OCI-LY1 (cell line): ENCODE data around the gene NSUN5.

Source experiments
- H2AFZ ChIP-seq: fragments of 200-600 bp; sonication (generic), shearing (Covaris generic); 2 replicates; pipeline ENCODE4 v1.6.0; 2014; ENCODE audit warnings: antibody characterized with exemption, mild to moderate bottlenecking, low read length
- H3F3A ChIP-seq: fragments of 200-600 bp; sonication (generic), shearing (Covaris generic); 2 replicates; pipeline ENCODE4 v1.6.0; 2014; ENCODE audit warnings: mild to moderate bottlenecking, antibody characterized with exemption, low read length, moderate library complexity; ENCODE audit not compliant: insufficient read depth
- H3K27ac ChIP-seq: fragments of 200-600 bp; sonication (generic); 2 replicates; pipeline ENCODE4 v1.5.1; 2014; ENCODE audit warnings: low read length, mixed run types, mild to moderate bottlenecking, low read depth; ENCODE audit not compliant: poor library complexity, severe bottlenecking
- H3K27me3 ChIP-seq: fragments of 200-600 bp; sonication (generic); 2 replicates; pipeline ENCODE4 v1.6.0; 2014; ENCODE audit warnings: antibody characterized with exemption, mild to moderate bottlenecking, low read length, moderate library complexity; ENCODE audit not compliant: insufficient read depth
- H3K36me3 ChIP-seq: fragments of 200-600 bp; sonication (generic); 2 replicates; pipeline ENCODE4 v1.6.1; 2014; ENCODE audit warnings: mild to moderate bottlenecking, antibody characterized with exemption, low read length, moderate library complexity, mixed read lengths; ENCODE audit not compliant: insufficient read depth
- H3K4me1 ChIP-seq: fragments of 200-600 bp; sonication (generic); 2 replicates; pipeline ENCODE4 v1.5.1; 2014; ENCODE audit warnings: mild to moderate bottlenecking, low read length, moderate library complexity; ENCODE audit not compliant: insufficient read depth, severe bottlenecking
- H3K4me2 ChIP-seq: fragments of 200-600 bp; sonication (generic), shearing (Covaris generic); 2 replicates; pipeline ENCODE4 v1.6.1; 2014; ENCODE audit warnings: low read length
- H3K4me3 ChIP-seq: fragments of 200-600 bp; sonication (generic); 2 replicates; pipeline ENCODE4 v1.5.1; 2014; ENCODE audit warnings: low read length, low read depth, mild to moderate bottlenecking, mixed read lengths; ENCODE audit not compliant: poor library complexity, severe bottlenecking
- H3K79me2 ChIP-seq: fragments of 200-600 bp; shearing (Covaris generic); 2 replicates; pipeline ENCODE4 v1.6.1; 2016; ENCODE audit warnings: mixed run types, low read length, mixed read lengths; ENCODE audit not compliant: insufficient read depth
- H3K9ac ChIP-seq: fragments of 200-600 bp; sonication (generic), shearing (Covaris generic); 2 replicates; pipeline ENCODE4 v1.6.1; 2014; ENCODE audit warnings: mild to moderate bottlenecking, low read length, mixed read lengths
- H3K9me2 ChIP-seq: fragments of 200-600 bp; sonication (generic), shearing (Covaris generic); 2 replicates; pipeline ENCODE4 v1.6.1; 2014; ENCODE audit warnings: low read depth, mild to moderate bottlenecking, low read length, mixed read lengths
- H3K9me3 ChIP-seq: fragments of 200-600 bp; shearing (Covaris generic); 2 replicates; pipeline ENCODE4 v1.6.1; 2014; ENCODE audit warnings: low read length, mixed read lengths
- H4K20me1 ChIP-seq: fragments of 200-600 bp; sonication (generic), shearing (Covaris generic); 2 replicates; pipeline ENCODE4 v1.6.0; 2016; ENCODE audit warnings: mild to moderate bottlenecking, low read length; ENCODE audit not compliant: insufficient read depth
- CTCF ChIP-seq: fragments of 200-600 bp; sonication (generic), shearing (Covaris generic); IDR thresholded peaks from 2 replicates; pipeline ENCODE4 v1.5.1; 2017; ENCODE audit warnings: mild to moderate bottlenecking, antibody characterized with exemption, low read length, moderate library complexity, mixed read lengths
- EZH2 ChIP-seq: fragments of 200-600 bp; sonication (generic), shearing (Covaris generic); IDR thresholded peaks from 2 replicates; pipeline ENCODE4 v1.8.0; 2017; ENCODE audit warnings: borderline replicate concordance, mixed run types, mild to moderate bottlenecking, antibody characterized with exemption, low read length, moderate library complexity, mixed read lengths

NSUN5 gene

GRCh38 chr7:73316521-73316920, 7.9 kb upstream of the NSUN5 start:
- no peak overlapping the region for H3K9ac ChIP-seq
- TF ChIP-seq EZH2 (no peak), CTCF (no peak)
- H3K4me3 ChIP-seq, result no peak overlapping the region
- no peak overlapping the region for H3K27ac ChIP-seq
- no peaks in the 10 kb centered on the region for H4K20me1 ChIP-seq
- H3K27me3 ChIP-seq, result no peaks in the 10 kb centered on the region; the same call in 1 of the 2 replicates
- H3F3A ChIP-seq, result no peaks in the 10 kb centered on the region
- no peaks in the 10 kb centered on the region for H3K36me3 ChIP-seq
- H3K9me3 ChIP-seq, result no peaks in the 10 kb centered on the region
- no peak overlapping the region for H2AFZ ChIP-seq
- H3K4me1 ChIP-seq, result no peaks in the 10 kb centered on the region
- H3K4me2 ChIP-seq, result no peak overlapping the region
- no peaks in the 10 kb centered on the region for H3K79me2 ChIP-seq
- no peaks in the 10 kb centered on the region for H3K9me2 ChIP-seq

GRCh38 chr7:73314271-73314670, 5.6 kb upstream of the NSUN5 start:
- H3K27ac ChIP-seq, result no peak overlapping the region
- no peak overlapping the region for H3K9ac ChIP-seq
- H3K36me3 ChIP-seq, result no peaks in the 10 kb centered on the region
- H3K9me2 ChIP-seq, result no peaks in the 10 kb centered on the region
- H3K27me3 ChIP-seq, result no peaks in the 10 kb centered on the region
- H3F3A ChIP-seq, result no peaks in the 10 kb centered on the region
- peaks cover 2% of the 10 kb centered on the region for H3K4me1 ChIP-seq
- H3K4me3 ChIP-seq, result no peak overlapping the region
- H3K9me3 ChIP-seq, result no peaks in the 10 kb centered on the region; the same call in 1 of the 2 replicates
- no peaks in the 10 kb centered on the region for H4K20me1 ChIP-seq
- H3K79me2 ChIP-seq, result no peaks in the 10 kb centered on the region
- no peak overlapping the region for H2AFZ ChIP-seq
- TF ChIP-seq EZH2 (no peak), CTCF (no peak)
- H3K4me2 ChIP-seq, result no peak overlapping the region

- Histone ChIP-seq H4K20me1 (no peaks in the 10 kb centered on the region), H3K9me3 (no peaks in the 10 kb centered on the region; the same call in 1 of the 2 replicates), H3K9ac (no peak overlapping the region), H3K4me3 (no peak overlapping the region), H3K9me2 (no peaks in the 10 kb centered on the region), H2AFZ (no peak overlapping the region), H3K4me2 (no peak overlapping the region), H3K27ac (no peak overlapping the region), H3K27me3 (no peaks in the 10 kb centered on the region), H3F3A (no peaks in the 10 kb centered on the region), H3K79me2 (no peaks in the 10 kb centered on the region), H3K36me3 (no peaks in the 10 kb centered on the region), H3K4me1 (peaks cover 7% of the 10 kb centered on the region)
- TF ChIP-seq CTCF, result no peak
- no peak for TF ChIP-seq EZH2
Observed at GRCh38 chr7:73313521-73313906, 4.9 kb upstream of the NSUN5 start.
